IMR-90 (cell line): ENCODE data around the gene CDK17. TPM values are rescaled to one million over a fixed set of nuclear protein-coding genes. Genes with fewer than 3 reads are reported as not detected.
A peak's percentile ranks its signal among the peaks of the same experiment; 100 is the strongest.

ENCODE experiments used
- ATAC-seq: fragments of 200-7000 bp; cut with Tn5 transposase; 2 replicates; pipeline ENCODE4 v1.9.1; 2020; ENCODE audit warnings: low read depth, mild to moderate bottlenecking, moderate library complexity
- BruUV-seq: library from RNA; stranded (reverse); fragments of 400-500 nt; replicated peaks from 2 replicates; lab custom pipeline; 2021; lab: Mats Ljungman, UMichigan
- CTCF ChIA-PET: fragments of 300-600 bp; formaldehyde crosslinking; extraction: SDS; loops from one replicate; lab custom pipeline; 2021; ENCODE audit warnings: antibody characterized with exemption; lab: Yijun Ruan, JAX
- POLR2A ChIA-PET: fragments of 300-600 bp; sonication (Branson Sonifier 250); formaldehyde crosslinking; loops from one replicate; lab custom pipeline; 2022; ENCODE audit warnings: antibody characterized with exemption; ENCODE audit not compliant: unreplicated experiment; lab: Charles Lee
- DNase-seq: peaks from one replicate; pipeline ENCODE4 v3.0.0; 2013
- H2AFZ ChIP-seq: replicated peaks from 2 replicates; pipeline ENCODE3; 2013; ENCODE audit warnings: low read length, mild to moderate bottlenecking; ENCODE audit not compliant: poor library complexity
- H2AK5ac ChIP-seq: 2 replicates; pipeline ENCODE4 v1.6.1; 2013; ENCODE audit warnings: low read depth, low read length, inconsistent platforms
- H2AK9ac ChIP-seq: replicated peaks from 2 replicates; pipeline ENCODE3; 2013; ENCODE audit warnings: mild to moderate bottlenecking, low read depth, low read length, moderate library complexity; ENCODE audit not compliant: poor library complexity
- H2BK120ac ChIP-seq: 2 replicates; pipeline ENCODE4 v1.6.1; 2013; ENCODE audit warnings: low read depth, low read length, inconsistent platforms
- H2BK15ac ChIP-seq: 3 replicates; pipeline ENCODE4 v1.6.1; 2013; ENCODE audit warnings: low read depth, low read length, inconsistent platforms
- H2BK20ac ChIP-seq: 2 replicates; pipeline ENCODE4 v1.6.1; 2013; ENCODE audit warnings: low read depth, mild to moderate bottlenecking, inconsistent platforms, low read length, moderate library complexity
- H2BK5ac ChIP-seq: 2 replicates; pipeline ENCODE4 v1.6.1; 2013; ENCODE audit warnings: mild to moderate bottlenecking, low read depth, low read length, inconsistent platforms; ENCODE audit not compliant: poor library complexity, severe bottlenecking
- H3K14ac ChIP-seq: replicated peaks from 2 replicates; pipeline ENCODE4 v1.6.1; 2013; ENCODE audit warnings: low read depth, low read length, inconsistent platforms
- H3K18ac ChIP-seq: 2 replicates; pipeline ENCODE4 v1.6.1; 2013; ENCODE audit warnings: low read depth, low read length, control low read depth
- H3K23ac ChIP-seq: 2 replicates; pipeline ENCODE4 v1.6.1; 2013; ENCODE audit warnings: low read depth, low read length, inconsistent platforms
- H3K27ac ChIP-seq: 2 replicates; pipeline ENCODE4 v1.5.1; 2013; ENCODE audit warnings: mild to moderate bottlenecking, control low read depth, low read length; ENCODE audit not compliant: insufficient read depth
- H3K27me3 ChIP-seq: 2 replicates; pipeline ENCODE4 v1.6.1; 2013; ENCODE audit warnings: low read length; ENCODE audit not compliant: control insufficient read depth, insufficient read depth
- H3K36me3 ChIP-seq: 2 replicates; pipeline ENCODE4 v1.6.1; 2013; ENCODE audit warnings: low read length, mixed read lengths; ENCODE audit not compliant: control insufficient read depth, insufficient read depth
- H3K4ac ChIP-seq: 2 replicates; pipeline ENCODE4 v1.6.1; 2013; ENCODE audit warnings: low read depth, low read length, inconsistent platforms
- H3K4me1 ChIP-seq: 2 replicates; pipeline ENCODE4 v1.6.1; 2013; ENCODE audit warnings: low read length, mixed read lengths; ENCODE audit not compliant: control insufficient read depth, insufficient read depth
- H3K4me2 ChIP-seq: 2 replicates; pipeline ENCODE4 v1.6.1; 2013; ENCODE audit warnings: low read depth, mild to moderate bottlenecking, control low read depth, low read length, moderate library complexity
- H3K4me3 ChIP-seq: 2 replicates; pipeline ENCODE4 v1.5.1; 2013; ENCODE audit warnings: low read depth, mild to moderate bottlenecking, control low read depth, low read length, moderate library complexity; ENCODE audit not compliant: insufficient read depth
- H3K56ac ChIP-seq: 2 replicates; pipeline ENCODE4 v1.6.1; 2013; ENCODE audit warnings: low read length, inconsistent platforms; ENCODE audit not compliant: insufficient read depth; ENCODE audit errors: extremely low read depth
- H3K79me1 ChIP-seq, 2 experiments: 2 replicates each; pipeline ENCODE4 v1.6.1; 2013; ENCODE audit warnings: low read length in 2 of 2, inconsistent platforms in 1 of 2, low read depth in 1 of 2
- H3K9ac ChIP-seq: 2 replicates; pipeline ENCODE4 v1.6.1; 2013; ENCODE audit warnings: low read depth, low read length, control low read depth
- H3K9me1 ChIP-seq: 2 replicates; pipeline ENCODE4 v1.6.1; 2013; ENCODE audit warnings: low read length, inconsistent platforms; ENCODE audit not compliant: insufficient read depth
- H3K9me3 ChIP-seq: 2 replicates; pipeline ENCODE4 v1.6.1; 2013; ENCODE audit warnings: low read length; ENCODE audit not compliant: control insufficient read depth, insufficient read depth
- H4K20me1 ChIP-seq: 2 replicates; pipeline ENCODE4 v1.6.1; 2013; ENCODE audit warnings: low read length, inconsistent platforms; ENCODE audit not compliant: insufficient read depth
- H4K5ac ChIP-seq: 2 replicates; pipeline ENCODE4 v1.6.1; 2013; ENCODE audit warnings: mild to moderate bottlenecking, low read depth, low read length, control low read depth
- H4K8ac ChIP-seq, 2 experiments: 2 replicates each; pipeline ENCODE4 v1.6.1; 2013; ENCODE audit warnings: low read depth in 2 of 2, low read length in 2 of 2, control low read depth in 1 of 2, inconsistent platforms in 1 of 2
- H4K91ac ChIP-seq: 2 replicates; pipeline ENCODE4 v1.6.1; 2013; ENCODE audit warnings: low read depth, low read length, inconsistent platforms; ENCODE audit not compliant: insufficient read depth
- BHLHE40 ChIP-seq: fragments of 150-350 bp; IDR thresholded peaks from 2 replicates; pipeline ENCODE4 v1.6.1; 2016; ENCODE audit warnings: mild to moderate bottlenecking, low read depth, low read length
- CEBPB ChIP-seq: IDR thresholded peaks from 2 replicates; pipeline ENCODE4 v1.6.1; 2012; ENCODE audit warnings: low read depth, low read length, improper control_type of control experiment
- CTCF ChIP-seq: conservative IDR thresholded peaks from 2 replicates; pipeline ENCODE4 v1.5.1; 2012; ENCODE audit warnings: mild to moderate bottlenecking, low read depth, low read length, improper control_type of control experiment
- ELK1 ChIP-seq: fragments of 150-350 bp; IDR thresholded peaks from 2 replicates; pipeline ENCODE4 v1.6.1; 2016; ENCODE audit warnings: low read depth, mild to moderate bottlenecking, low read length, moderate library complexity, borderline replicate concordance
- FOS ChIP-seq: fragments of 150-350 bp; IDR thresholded peaks from 2 replicates; pipeline ENCODE4 v1.6.1; 2016; ENCODE audit warnings: low read depth, low read length
- MAFK ChIP-seq: IDR thresholded peaks from 2 replicates; pipeline ENCODE4 v1.6.1; 2012; ENCODE audit warnings: low read depth, low read length, improper control_type of control experiment
- MAZ ChIP-seq: IDR thresholded peaks from 2 replicates; pipeline ENCODE4 v1.6.1; 2012; ENCODE audit warnings: low read depth, mild to moderate bottlenecking, low read length, improper control_type of control experiment, moderate library complexity, borderline replicate concordance
- MXI1 ChIP-seq: IDR thresholded peaks from 2 replicates; pipeline ENCODE4 v1.6.1; 2012; ENCODE audit warnings: low read depth, mild to moderate bottlenecking, low read length, moderate library complexity, borderline replicate concordance
- NFE2L2 ChIP-seq: fragments of 150-350 bp; IDR thresholded peaks from 2 replicates; pipeline ENCODE4 v1.6.1; 2016; ENCODE audit warnings: low read depth, mild to moderate bottlenecking, low read length
- POLR2A ChIP-seq: IDR thresholded peaks from 2 replicates; pipeline ENCODE4 v1.6.1; 2012; ENCODE audit warnings: mild to moderate bottlenecking, low read depth, low read length
- RAD21 ChIP-seq: IDR thresholded peaks from 2 replicates; pipeline ENCODE4 v1.6.1; 2012; ENCODE audit warnings: low read length, improper control_type of control experiment
- RCOR1 ChIP-seq: IDR thresholded peaks from 2 replicates; pipeline ENCODE4 v1.6.1; 2012; ENCODE audit warnings: mild to moderate bottlenecking, low read length, improper control_type of control experiment; ENCODE audit not compliant: insufficient replicate concordance
- RFX5 ChIP-seq: IDR thresholded peaks from 2 replicates; pipeline ENCODE4 v1.8.0; 2012; ENCODE audit warnings: low read depth, mild to moderate bottlenecking, low read length, moderate library complexity
- SMC3 ChIP-seq: fragments of 150-350 bp; IDR thresholded peaks from 2 replicates; pipeline ENCODE4 v1.6.1; 2016; ENCODE audit warnings: low read depth, mild to moderate bottlenecking, antibody characterized with exemption, low read length, moderate library complexity
- USF2 ChIP-seq: fragments of 150-350 bp; IDR thresholded peaks from 2 replicates; pipeline ENCODE4 v1.6.1; 2017; ENCODE audit warnings: mild to moderate bottlenecking, antibody characterized with exemption, low read length, low read depth
- whole genome bisulfite sequencing, 2 experiments: methylation state at CpG; one replicate each; pipeline versions ENCODE4 v1.1.5 to v1.1.7; 2013; ENCODE audit warnings: missing lambda C conversion rate in 2 of 2; ENCODE audit not compliant: insufficient read length in 1 of 2; ENCODE audit errors: extremely low coverage in 2 of 2; 5-methylcytosine and 5-hydroxymethylcytosine counted together
- dilution Hi-C: fragments of 300-500 bp; cut with HindIII; formaldehyde crosslinking; loops from one replicate; pipeline ENCODE4 v1.14.3; 2018; ENCODE audit warnings: low sequenced_read_pairs; ENCODE audit not compliant: unreplicated experiment
- in situ Hi-C: fragments of 300-500 bp; cut with MboI; formaldehyde crosslinking; loops from 3 replicates; pipeline ENCODE4 v1.14.3; 2019; ENCODE audit warnings: low sequenced_read_pairs, inconsistent platforms, mixed read lengths
- intact Hi-C: fragments of 100-400 bp; cut with micrococcal nuclease; formaldehyde crosslinking; loops from 2 replicates; pipeline ENCODE4 v1.10.0; 2022
- polyA plus RNA-seq, 3 experiments: library from polyadenylated mRNA; depleted of rRNA; stranded (reverse); fragments of >200 nt; gene quantifications; 2 replicates each; pipeline ENCODE4 v1.2.3, GENCODE V29; 2012; ENCODE audit warnings: low replicate concordance in 1 of 3
- total RNA-seq: library from RNA; depleted of rRNA; stranded (reverse); fragments of >200 nt; gene quantifications from 2 replicates; pipeline ENCODE4 v1.2.3, GENCODE V29; 2012

CDK17 gene
- total and polyA plus RNA-seq, 2 of the 4 experiments (the other 2 are of a cell fraction): 14.5 to 50.2 TPM

- CTCF ChIA-PET: no interaction called here
- Histone ChIP-seq H2AFZ (no peak overlapping the region), H3K4me3 (no peak overlapping the region), H2BK15ac (no peak overlapping the region), H2BK120ac (no peak overlapping the region), H2AK9ac (no peak overlapping the region), H2AK5ac (no peak overlapping the region), H3K27me3 (no peaks in the 10 kb centered on the region), H3K56ac (no peak overlapping the region), H2BK20ac (no peak overlapping the region), H3K9me3 (no peaks in the 10 kb centered on the region), H3K79me1 (peaks cover 0 to 49% of the 10 kb centered on the region in 2 experiments; a peak in 3 of 4 replicates), H4K20me1 (peaks cover 94% of the 10 kb centered on the region), H4K5ac (no peak overlapping the region), H3K4me1 (peaks cover 2% of the 10 kb centered on the region; the same call in 1 of the 2 replicates), H2BK5ac (no peak overlapping the region), H3K36me3 (no peaks in the 10 kb centered on the region), H3K4me2 (no peak overlapping the region), H3K9me1 (peaks cover 12% of the 10 kb centered on the region; the same call in 1 of the 2 replicates), H4K8ac (no peak overlapping the region), H3K14ac (peak overlapping the region; percentile 31), H3K18ac (no peak overlapping the region), H3K27ac (no peak overlapping the region), H3K9ac (no peak overlapping the region), H4K91ac (no peak overlapping the region), H3K4ac (no peak overlapping the region; the same call in 1 of the 2 replicates), H3K23ac (peak overlapping the region; percentile 75; the same call in 1 of the 2 replicates)
- BruUV-seq: no TSS peak
- DNase-seq (no peak), ATAC-seq (no peak)
- in situ Hi-C loops: no loop called here
- dilution Hi-C loops: no loop called here
- intact Hi-C loops: loop anchor here (10.0 kb wide), 1 partner anchor 118 kb away; no protein-coding TSS in a partner anchor
- POLR2A ChIA-PET: no interaction called here
- TF ChIP-seq MAZ (no peak), CTCF (no peak), MXI1 (no peak), NFE2L2 (no peak), POLR2A (no peak), MAFK (no peak), ELK1 (no peak), SMC3 (no peak), RCOR1 (no peak), USF2 (no peak), FOS (no peak), RFX5 (no peak), RAD21 (no peak), CEBPB (no peak), BHLHE40 (no peak)
- WGBS, 2 experiments: 100% methylated on average over 3 of the region's 5 CpGs; no CpG with 5 or more reads in 1 of the 2 experiments
Observed at GRCh38 chr12:96392397-96392796, 7.8 kb downstream of the CDK17 start.
